H9 (cell line): ENCODE data around the gene LIMS4. TPM values are rescaled to one million over a fixed set of nuclear protein-coding genes. Genes with fewer than 3 reads are reported as not detected.
"Not testable (repeated sequence)": the region's sequence is repeated elsewhere in the genome, so short reads cannot be mapped to it uniquely, and the experiment has no call there.

Experiments used
- DNase-seq: peaks from one replicate; pipeline ENCODE4 v3.0.0-alpha.2; 2017
- H2AFZ ChIP-seq: one replicate; pipeline ENCODE4 v1.6.1; 2013; ENCODE audit warnings: mild to moderate bottlenecking, low read length, control low read depth, moderate library complexity
- H2AK5ac ChIP-seq: 2 replicates; pipeline ENCODE4 v1.6.1; 2013; ENCODE audit warnings: low read length, control low read depth, mixed read lengths; ENCODE audit not compliant: insufficient read length
- H2BK120ac ChIP-seq: one replicate; pipeline ENCODE4 v1.6.1; 2013; ENCODE audit warnings: low read depth, mild to moderate bottlenecking, low read length, control low read depth, inconsistent platforms; ENCODE audit not compliant: poor library complexity, severe bottlenecking
- H2BK12ac ChIP-seq: 2 replicates; pipeline ENCODE4 v1.6.1; 2013; ENCODE audit warnings: low read length, control low read depth, mixed read lengths, low read depth; ENCODE audit not compliant: insufficient read length
- H2BK15ac ChIP-seq: 2 replicates; pipeline ENCODE4 v1.6.1; 2013; ENCODE audit warnings: low read depth, low read length, control low read depth
- H2BK20ac ChIP-seq: one replicate; pipeline ENCODE4 v1.6.1; 2013; ENCODE audit warnings: low read depth, mild to moderate bottlenecking, low read length, control low read depth, inconsistent platforms; ENCODE audit not compliant: poor library complexity, severe bottlenecking
- H2BK5ac ChIP-seq: 2 replicates; pipeline ENCODE4 v1.6.1; 2013; ENCODE audit warnings: low read length, control low read depth, mixed read lengths; ENCODE audit not compliant: insufficient read length
- H3K14ac ChIP-seq: 2 replicates; pipeline ENCODE4 v1.6.1; 2013; ENCODE audit warnings: low read length, control low read depth; ENCODE audit not compliant: insufficient read depth
- H3K18ac ChIP-seq: 2 replicates; pipeline ENCODE4 v1.6.1; 2013; ENCODE audit warnings: low read depth, mild to moderate bottlenecking, mixed read lengths, low read length, control low read depth; ENCODE audit not compliant: insufficient read length
- H3K23ac ChIP-seq: 2 replicates; pipeline ENCODE4 v1.6.1; 2013; ENCODE audit warnings: low read length, control low read depth, mixed read lengths, low read depth; ENCODE audit not compliant: insufficient read length
- H3K23me2 ChIP-seq: 2 replicates; pipeline ENCODE4 v1.6.1; 2013; ENCODE audit warnings: low read depth, mild to moderate bottlenecking, mixed read lengths, low read length, control low read depth; ENCODE audit not compliant: insufficient read length, poor library complexity, severe bottlenecking
- H3K27ac ChIP-seq: 2 replicates; pipeline ENCODE4 v1.5.1; 2013; ENCODE audit warnings: low read length, control low read depth, mixed read lengths, low read depth; ENCODE audit not compliant: insufficient read length
- H3K27me3 ChIP-seq: 2 replicates; pipeline ENCODE4 v1.6.1; 2013; ENCODE audit warnings: low read length, control low read depth, inconsistent platforms; ENCODE audit not compliant: insufficient read depth
- H3K4ac ChIP-seq: 2 replicates; pipeline ENCODE4 v1.6.1; 2013; ENCODE audit warnings: low read depth, mild to moderate bottlenecking, control low read depth, inconsistent platforms, low read length, moderate library complexity
- H3K4me1 ChIP-seq: 2 replicates; pipeline ENCODE4 v1.6.1; 2013; ENCODE audit warnings: low read length, control low read depth, inconsistent platforms; ENCODE audit not compliant: insufficient read depth
- H3K4me2 ChIP-seq: 2 replicates; pipeline ENCODE4 v1.6.1; 2013; ENCODE audit warnings: low read length, control low read depth, mixed read lengths; ENCODE audit not compliant: insufficient read length, insufficient read depth
- H3K56ac ChIP-seq: 2 replicates; pipeline ENCODE4 v1.6.1; 2013; ENCODE audit warnings: low read depth, mild to moderate bottlenecking, mixed read lengths, low read length, control low read depth; ENCODE audit not compliant: insufficient read length
- H3K79me1 ChIP-seq: 2 replicates; pipeline ENCODE4 v1.6.1; 2013; ENCODE audit warnings: low read depth, mild to moderate bottlenecking, moderate library complexity, low read length, control low read depth, inconsistent platforms; ENCODE audit not compliant: insufficient read depth, poor library complexity, severe bottlenecking
- H3K79me2 ChIP-seq: 2 replicates; pipeline ENCODE4 v1.6.1; 2013; ENCODE audit warnings: low read length, control low read depth, inconsistent platforms; ENCODE audit not compliant: insufficient read depth
- H3K9ac ChIP-seq: 2 replicates; pipeline ENCODE4 v1.6.1; 2013; ENCODE audit warnings: low read length, control low read depth, mixed read lengths; ENCODE audit not compliant: insufficient read length; ENCODE audit errors: extremely low read depth
- H3K9me3 ChIP-seq: one replicate; pipeline ENCODE4 v1.6.1; 2013; ENCODE audit warnings: low read depth, low read length, inconsistent platforms; ENCODE audit not compliant: control insufficient read depth
- H3T11ph ChIP-seq: one replicate; pipeline ENCODE4 v1.6.1; 2013; ENCODE audit warnings: mild to moderate bottlenecking, low read length, control low read depth, inconsistent platforms
- H4K20me1 ChIP-seq: one replicate; pipeline ENCODE4 v1.6.1; 2013; ENCODE audit not compliant: control insufficient read depth, insufficient read length, insufficient read depth
- H4K5ac ChIP-seq: 2 replicates; pipeline ENCODE4 v1.6.1; 2013; ENCODE audit warnings: low read depth, mild to moderate bottlenecking, mixed read lengths, low read length, control low read depth; ENCODE audit not compliant: insufficient read length
- H4K8ac ChIP-seq: replicated peaks from 2 replicates; pipeline ENCODE4 v1.6.1; 2013; ENCODE audit warnings: low read length, control low read depth, mixed read lengths, low read depth; ENCODE audit not compliant: insufficient read length
- H4K91ac ChIP-seq: 2 replicates; pipeline ENCODE4 v1.6.1; 2013; ENCODE audit warnings: low read depth, mild to moderate bottlenecking, moderate library complexity, mixed read lengths, low read length, control low read depth; ENCODE audit not compliant: insufficient read length
- H3K27ac Mint-ChIP-seq, 3 experiments: 2 replicates in 2 of 3; 3 replicates in 1 of 3; pipeline ENCODE4 v1.8.0; 2020 to 2021; ENCODE audit warnings: mixed read lengths in 3 of 3, mild to moderate bottlenecking in 1 of 3, moderate library complexity in 1 of 3
- H3K27me3 Mint-ChIP-seq: 2 replicates; pipeline ENCODE4 v1.8.0; 2021; ENCODE audit warnings: low read depth, mild to moderate bottlenecking, moderate library complexity, mixed read lengths
- H3K36me3 Mint-ChIP-seq, 3 experiments: 2 replicates in 2 of 3; 3 replicates in 1 of 3; pipeline ENCODE4 v1.8.0; 2020 to 2021; ENCODE audit warnings: low read depth in 3 of 3, mixed read lengths in 3 of 3; ENCODE audit not compliant: insufficient read depth in 1 of 3
- H3K4me1 Mint-ChIP-seq, 2 experiments: 2 replicates each; pipeline ENCODE4 v1.8.0; 2020; ENCODE audit warnings: mixed read lengths in 2 of 2
- H3K4me3 Mint-ChIP-seq, 2 experiments: 2 replicates in 1 of 2; 3 replicates in 1 of 2; pipeline ENCODE4 v1.8.0; 2020 to 2021; ENCODE audit warnings: mild to moderate bottlenecking in 2 of 2, mixed read lengths in 2 of 2, moderate library complexity in 1 of 2
- H3K9me3 Mint-ChIP-seq, 2 experiments: 2 replicates in 1 of 2; 3 replicates in 1 of 2; pipeline ENCODE4 v1.8.0; 2020; ENCODE audit warnings: mild to moderate bottlenecking in 2 of 2, mixed read lengths in 2 of 2, moderate library complexity in 1 of 2
- WGBS: extraction: QIAGEN DNeasy Blood & Tissue Kit; methylation state at CpG from one replicate; pipeline ENCODE4 v1.1.7; 2013; ENCODE audit warnings: missing lambda C conversion rate, low lambda C conversion rate, mixed read lengths; ENCODE audit not compliant: insufficient read length; ENCODE audit errors: extremely low coverage; 5-methylcytosine and 5-hydroxymethylcytosine counted together
- total RNA-seq: library from RNA; stranded (reverse); gene quantifications from 2 replicates; pipeline ENCODE4 v1.2.1, GENCODE V29; 2021

The LIMS4 gene
- total RNA-seq, 1 experiment from 2014 or later: 0.55 TPM

DNA sequence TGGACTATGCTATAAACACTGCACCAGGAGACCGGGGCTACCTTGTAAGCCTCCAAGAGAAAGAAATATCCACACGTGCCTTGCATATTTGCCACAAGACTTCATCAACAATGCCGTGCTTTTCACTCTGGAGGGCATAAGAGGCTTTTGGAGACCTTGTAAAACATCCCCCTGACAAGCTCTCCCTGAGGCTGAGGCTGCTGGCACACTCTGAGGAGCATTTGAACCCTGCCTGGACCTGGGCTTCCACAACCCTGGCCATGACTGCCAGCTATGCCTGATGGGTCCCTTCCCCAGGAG lies 393 bp upstream of the LIMS4 start:
- not testable (repeated sequence) for H3K4ac ChIP-seq, H3K79me2 ChIP-seq, H2BK120ac ChIP-seq, H3K36me3 Mint-ChIP-seq, DNase-seq, H3T11ph ChIP-seq, H2BK12ac ChIP-seq, H3K18ac ChIP-seq, H3K23me2 ChIP-seq, H3K27ac Mint-ChIP-seq, H3K9me3 Mint-ChIP-seq, H4K91ac ChIP-seq, H4K5ac ChIP-seq, H2AK5ac ChIP-seq, H2BK20ac ChIP-seq, H3K79me1 ChIP-seq, H3K27me3 Mint-ChIP-seq, H3K23ac ChIP-seq, H3K14ac ChIP-seq, H3K4me3 Mint-ChIP-seq, H3K9ac ChIP-seq, H3K9me3 ChIP-seq, H3K4me2 ChIP-seq, H4K20me1 ChIP-seq, H3K27me3 ChIP-seq, H4K8ac ChIP-seq, H3K27ac ChIP-seq, H2AFZ ChIP-seq, H2BK5ac ChIP-seq, H3K56ac ChIP-seq, H2BK15ac ChIP-seq, H3K4me1 Mint-ChIP-seq, H3K4me1 ChIP-seq
- WGBS: no CpG with 5 or more reads among the region's 3 CpGs

DNA sequence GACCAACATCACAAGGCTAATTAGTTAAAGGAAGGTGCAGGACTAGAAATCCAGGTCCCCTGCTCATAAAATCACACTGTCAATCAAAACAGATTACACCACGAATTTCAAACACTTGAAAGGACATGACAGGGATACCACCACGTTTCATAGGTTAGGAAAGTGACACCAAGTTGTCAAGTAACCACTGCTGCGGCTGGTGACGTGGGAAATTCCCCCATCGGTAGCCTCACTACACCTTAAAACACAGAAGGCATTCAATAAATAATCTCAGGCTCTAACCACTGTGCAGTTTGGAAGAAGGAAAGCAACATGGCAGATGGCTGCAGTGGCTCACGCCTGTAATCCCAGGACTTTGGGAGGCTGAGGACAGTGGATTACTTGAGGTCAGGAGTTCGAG lies 3.7 kb downstream of the LIMS4 start:
- H3K9ac ChIP-seq, H2BK20ac ChIP-seq, H3K23ac ChIP-seq, H2BK15ac ChIP-seq, H2BK120ac ChIP-seq, DNase-seq, H3K4ac ChIP-seq, H4K8ac ChIP-seq, H4K20me1 ChIP-seq, H2AK5ac ChIP-seq, H3K4me1 Mint-ChIP-seq, H3K36me3 Mint-ChIP-seq, H2BK12ac ChIP-seq, H3K14ac ChIP-seq, H4K5ac ChIP-seq, H3K9me3 ChIP-seq, H3K18ac ChIP-seq, H3K4me3 Mint-ChIP-seq, H3K23me2 ChIP-seq, H4K91ac ChIP-seq, H3K79me1 ChIP-seq, H3K27ac Mint-ChIP-seq, H2BK5ac ChIP-seq, H3K4me1 ChIP-seq, H3T11ph ChIP-seq, H2AFZ ChIP-seq, H3K9me3 Mint-ChIP-seq, H3K27ac ChIP-seq, H3K79me2 ChIP-seq, H3K4me2 ChIP-seq, H3K27me3 ChIP-seq, H3K56ac ChIP-seq, H3K27me3 Mint-ChIP-seq: not testable (repeated sequence)
- WGBS: no CpG with 5 or more reads among the region's 7 CpGs

DNA sequence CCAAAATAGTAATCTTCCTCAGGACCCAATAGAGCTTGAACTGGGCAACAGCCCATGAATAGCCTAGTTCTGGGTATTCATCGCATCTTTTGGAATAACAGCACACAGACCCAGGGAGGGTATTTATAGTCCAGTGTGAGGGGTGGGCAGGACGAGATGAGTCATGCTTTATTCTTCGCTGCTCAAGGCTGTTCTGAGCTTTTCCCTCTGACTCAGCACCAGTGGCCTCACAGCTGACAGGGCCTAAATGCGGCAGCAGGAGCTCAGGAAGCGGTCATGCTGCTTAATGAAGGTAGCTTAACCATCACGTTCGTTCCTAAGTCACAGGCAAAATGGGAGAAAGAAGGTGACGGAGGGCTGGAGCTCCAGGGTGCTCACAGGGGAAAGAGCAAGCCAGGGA lies 7.3 kb downstream of the LIMS4 start:
- H3K23ac ChIP-seq, H3K79me2 ChIP-seq, H3K56ac ChIP-seq, H3K27ac Mint-ChIP-seq, H4K20me1 ChIP-seq, H3K18ac ChIP-seq, H3K4me1 Mint-ChIP-seq, H3K9me3 ChIP-seq, H3K14ac ChIP-seq, H3T11ph ChIP-seq, H4K8ac ChIP-seq, H3K4ac ChIP-seq, H3K27me3 ChIP-seq, H2BK120ac ChIP-seq, H3K4me1 ChIP-seq, H3K36me3 Mint-ChIP-seq, H3K9me3 Mint-ChIP-seq, H2BK5ac ChIP-seq, H3K27ac ChIP-seq, H3K23me2 ChIP-seq, H3K4me3 Mint-ChIP-seq, H3K4me2 ChIP-seq, H2BK20ac ChIP-seq, H2AK5ac ChIP-seq, DNase-seq, H4K91ac ChIP-seq, H3K27me3 Mint-ChIP-seq, H2BK12ac ChIP-seq, H3K79me1 ChIP-seq, H2AFZ ChIP-seq, H3K9ac ChIP-seq, H2BK15ac ChIP-seq, H4K5ac ChIP-seq: not testable (repeated sequence)
- WGBS: no CpG with 5 or more reads among the region's 8 CpGs
